HG02885 (cell line): ENCODE results near the gene CHRND.
"Not testable (repeated sequence)": the region's sequence is repeated elsewhere in the genome, so short reads cannot be mapped to it uniquely, and the experiment has no call there.

Experiments
- ATAC-seq: cut with Tn5 transposase; IDR thresholded peaks from one replicate; pipeline ENCODE4 v1.9.1; 2021; ENCODE audit warnings: mild to moderate bottlenecking; ENCODE audit not compliant: unreplicated experiment, poor library complexity

Gene CHRND

GRCh38 chr2:232523682-232524597 is 2.0 kb upstream of the CHRND start:
- no peak for ATAC-seq

- no peak for ATAC-seq
Measured at GRCh38 chr2:232524771-232525170, 1.2 kb upstream of the CHRND start.

- ATAC-seq = no peak
Measured at GRCh38 chr2:232525199-232525598, 761 bp upstream of the CHRND start.

- ATAC-seq = no peak
Measured at GRCh38 chr2:232526372-232526941, 497 bp downstream of the CHRND start.

GRCh38 chr2:232527905-232528470 is 2.0 kb downstream of the CHRND start:
- ATAC-seq = no peak

- no peak for ATAC-seq
Measured at GRCh38 chr2:232528746-232529460, 2.9 kb downstream of the CHRND start.

GRCh38 chr2:232529806-232530547 is 4.0 kb downstream of the CHRND start:
- ATAC-seq = no peak

GRCh38 chr2:232530626-232531260 is 4.8 kb downstream of the CHRND start:
- ATAC-seq = no peak

- no peak for ATAC-seq
Measured at GRCh38 chr2:232532419-232532818, 6.5 kb downstream of the CHRND start.

GRCh38 chr2:232532821-232533220 is 6.9 kb downstream of the CHRND start:
- not testable (repeated sequence) for ATAC-seq

GRCh38 chr2:232533944-232534710 is 8.2 kb downstream of the CHRND start:
- no peak for ATAC-seq

- ATAC-seq = no peak
Measured at GRCh38 chr2:232534940-232535651, 9.1 kb downstream of the CHRND start.

DNA sequence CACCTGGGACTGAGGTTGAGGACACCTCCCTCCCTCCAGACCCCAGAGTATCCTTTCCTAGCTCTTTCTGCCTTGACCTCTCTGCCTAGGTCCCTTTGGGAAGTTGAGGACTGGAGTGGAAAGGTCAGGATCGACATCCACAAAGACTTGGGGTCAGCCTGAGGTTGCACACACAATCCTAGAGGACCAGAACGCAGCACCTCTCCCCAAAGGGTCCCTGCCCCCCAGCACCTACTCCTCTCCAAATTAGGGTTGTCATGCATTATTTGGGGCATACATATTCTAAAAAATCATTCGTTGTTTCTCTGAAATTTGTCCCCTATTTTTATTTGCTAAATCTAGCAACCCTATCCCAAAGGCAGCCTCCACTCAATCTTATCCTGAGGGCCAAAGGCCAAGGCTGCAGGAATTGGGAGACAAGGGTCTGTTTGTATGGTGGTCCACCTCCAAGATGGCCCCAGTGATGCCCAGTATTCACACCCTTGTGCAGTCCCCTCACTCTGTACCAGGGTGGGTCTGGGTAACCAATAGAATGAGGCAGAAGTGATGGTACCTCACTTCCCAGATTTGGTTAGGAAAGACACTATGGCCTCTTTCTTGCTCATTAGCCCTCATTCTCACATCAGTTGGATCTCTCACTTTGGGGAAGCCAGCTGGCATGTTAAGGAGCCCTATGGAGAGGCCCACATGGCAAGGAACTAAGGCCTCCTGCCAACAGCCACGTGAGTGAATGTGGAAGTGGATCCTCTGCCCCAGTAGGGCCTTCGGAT is 10.0 kb downstream of the CHRND start:
- ATAC-seq = no peak

DNA sequence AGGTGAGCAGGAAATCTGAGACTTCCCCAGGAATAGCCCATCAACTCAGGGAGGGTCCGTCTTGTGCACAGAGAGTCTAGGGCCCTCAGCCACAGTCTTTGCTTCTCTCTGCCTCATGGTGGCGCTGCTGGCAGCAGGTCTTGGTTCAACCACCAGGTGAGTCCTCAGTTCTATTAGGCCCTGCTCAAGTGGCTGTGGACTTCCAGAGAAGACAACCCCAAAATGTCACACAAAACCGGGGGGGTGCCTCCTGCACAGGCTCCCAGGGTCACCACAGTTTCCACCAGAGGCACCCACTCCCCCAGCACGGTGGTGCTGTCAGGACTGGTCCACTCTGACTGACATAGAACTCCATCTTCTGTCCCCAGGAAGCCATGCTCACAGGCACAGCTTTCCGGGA is 11.1 kb downstream of the CHRND start:
- no peak for ATAC-seq

DNA sequence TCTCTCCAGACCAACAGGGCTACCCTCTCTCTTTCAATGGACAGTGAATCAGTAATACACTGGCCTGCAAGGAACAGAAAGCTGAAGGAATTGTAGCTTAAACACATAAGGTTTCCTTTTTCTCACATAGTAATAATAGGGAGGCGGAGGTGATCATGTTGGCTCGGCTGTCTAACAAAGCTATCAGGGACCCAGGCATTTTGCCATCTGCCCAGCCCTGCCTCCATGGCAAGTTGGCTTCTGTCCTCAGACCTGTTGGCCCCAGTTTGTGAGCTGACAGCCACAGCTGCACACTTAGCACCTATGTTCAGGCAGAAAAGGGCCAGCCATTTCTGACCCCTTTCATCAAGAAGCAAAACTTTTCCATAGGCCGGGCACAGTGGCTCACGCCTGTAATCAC is 11.5 kb downstream of the CHRND start:
- ATAC-seq = no peak

DNA sequence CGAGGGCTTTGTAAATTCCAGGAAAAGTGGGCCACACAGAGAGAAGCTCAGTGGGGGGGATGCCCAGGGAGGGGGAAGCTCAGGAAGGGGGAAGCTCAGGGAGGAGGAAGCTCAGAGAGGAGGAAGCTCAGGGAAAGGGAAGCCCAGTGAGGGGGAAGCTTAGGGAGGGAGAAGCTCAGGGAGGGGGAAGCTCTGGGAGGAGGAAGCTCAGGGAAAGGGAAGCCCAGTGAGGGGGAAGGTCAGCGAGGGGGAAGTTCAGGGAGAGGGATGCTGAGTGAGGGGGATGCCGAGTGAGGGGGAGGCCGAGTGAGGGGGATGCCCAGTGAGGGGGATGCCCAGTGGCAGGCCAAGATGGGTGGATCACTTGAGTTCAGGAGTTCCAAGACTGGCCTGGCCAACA is 12.7 kb downstream of the CHRND start:
- ATAC-seq = no peak

DNA sequence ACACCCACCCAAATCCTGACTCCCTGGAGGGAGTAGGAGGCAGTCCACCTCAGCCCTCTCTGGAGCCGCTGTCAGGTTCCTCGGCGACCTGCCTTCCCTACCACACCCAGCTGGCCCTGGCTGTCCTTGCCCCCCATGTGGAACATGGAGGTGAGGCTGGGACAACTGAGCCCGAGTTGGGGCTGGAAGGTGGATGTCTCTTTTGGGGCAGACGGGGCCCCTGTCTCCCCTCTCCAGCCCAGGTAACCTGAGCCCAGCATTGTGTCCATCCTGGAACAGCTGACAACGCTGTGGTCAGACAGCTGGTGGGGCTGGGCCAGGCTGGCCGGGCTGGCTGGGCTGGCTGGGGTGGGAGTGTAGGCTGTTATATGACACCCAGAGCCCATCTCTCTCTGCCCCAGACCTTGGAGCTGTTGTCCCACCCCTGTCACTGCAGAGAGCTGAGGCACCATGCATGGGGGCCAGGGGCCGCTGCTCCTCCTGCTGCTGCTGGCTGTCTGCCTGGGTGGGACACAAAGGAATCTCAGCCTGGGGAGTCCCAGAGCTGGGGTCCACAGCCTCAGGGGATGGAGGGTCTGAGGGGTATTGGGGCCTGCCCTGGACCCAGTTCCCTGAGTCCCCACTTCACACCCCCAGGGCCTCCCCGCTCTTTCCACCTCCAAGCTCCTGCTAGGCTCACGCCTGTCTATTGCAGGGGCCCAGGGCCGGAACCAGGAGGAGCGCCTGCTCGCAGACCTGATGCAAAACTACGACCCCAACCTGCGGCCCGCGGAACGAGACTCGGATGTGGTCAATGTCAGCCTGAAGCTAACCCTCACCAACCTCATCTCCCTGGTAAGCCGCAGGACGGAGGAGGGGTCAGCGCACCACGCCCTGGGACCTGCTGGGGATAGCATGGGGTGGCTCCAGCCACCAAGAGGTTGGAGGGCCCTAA is 13.6 kb downstream of the CHRND start, which contains the start of gene CHRNG:
TSS of gene CHRNG (plus strand) at position 395 of the 934 bp plus-strand sequence. CDS start at position 451, 56 bp downstream.
- no peak for ATAC-seq
